Measurements from ENCODE around the gene SORCS2. TPM values are rescaled to one million over a fixed set of nuclear protein-coding genes. Genes with fewer than 3 reads are reported as not detected.

The SORCS2 gene
- total and polyA plus RNA-seq, 7 donors = 0.18 to 1.5 (median 0.36) TPM

DNA sequence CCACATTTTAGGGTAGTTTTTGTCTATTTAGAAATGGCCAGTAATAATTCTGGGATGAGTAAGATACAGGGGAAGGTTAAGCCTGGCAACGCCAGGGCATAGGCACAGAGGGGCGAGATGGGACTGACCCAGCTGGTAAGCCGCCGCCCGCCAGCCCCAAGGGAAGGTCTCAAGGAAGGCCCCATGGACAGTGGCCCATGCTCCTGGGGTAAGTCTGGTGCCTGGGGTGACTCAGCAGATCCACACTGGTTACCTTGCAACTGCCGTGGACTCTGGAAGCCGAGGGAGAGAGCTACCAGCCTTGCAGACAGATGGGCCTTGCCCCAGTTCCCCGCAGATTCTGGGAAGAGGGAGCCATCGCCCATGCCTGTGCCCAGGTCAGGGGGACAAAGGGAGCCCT lies 567.9 kb downstream of the SORCS2 start:
- ATAC-seq (no peak), DNase-seq (peak in 1 of 2 donors; percentile 36)
- Histone ChIP-seq H3K4me1 (peaks cover 8% of the 10 kb centered on the region), H3K27ac (no peak overlapping the region), H3K36me3 (ENCODE audit: insufficient read depth in 1 of 2, low read depth in 1 of 2) (peaks cover 0 to 13% of the 10 kb centered on the region in 2 donors), H3K9me3 (no peaks in the 10 kb centered on the region), H3K27me3 (ENCODE audit: insufficient read depth in 3 of 3, low read length in 2 of 3) (no peaks in the 10 kb centered on the region), H3K4me3 (no peak overlapping the region)
- 80 to 86% (median 84%) methylated on average over 9 of the region's 9 CpGs for WGBS, 3 donors
- intact Hi-C loops (cut with DNase I) = loop anchor here in 1 of 2 donors (5.0 kb wide), 1 partner anchor 42 kb away; no protein-coding TSS in a partner anchor
- no peak for TF ChIP-seq CTCF (IDR thresholded peaks at IDR 0.05)

DNA sequence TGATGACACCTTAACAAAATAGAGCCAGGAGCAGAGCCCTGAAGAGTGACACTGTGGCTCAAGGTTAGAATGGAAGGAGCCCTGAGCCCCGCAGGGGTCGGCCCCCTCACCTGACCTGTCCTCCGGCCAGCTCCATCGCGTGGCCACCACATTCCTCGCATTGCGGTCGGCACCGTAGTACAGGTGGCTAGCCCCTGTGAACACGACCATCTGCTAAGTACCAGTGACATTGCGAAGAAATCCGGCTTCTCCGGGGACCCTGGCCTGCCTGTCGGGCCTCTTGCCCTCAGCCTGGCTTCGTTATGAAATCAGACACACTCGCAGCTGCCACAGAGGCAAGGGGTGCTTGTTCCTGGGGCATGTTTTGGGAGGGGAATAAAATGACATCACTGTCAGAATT lies 568.4 kb downstream of the SORCS2 start:
- Histone ChIP-seq H3K27ac (no peak overlapping the region), H3K4me1 (peaks cover 8% of the 10 kb centered on the region), H3K27me3 (ENCODE audit: insufficient read depth in 3 of 3, low read length in 2 of 3) (no peaks in the 10 kb centered on the region), H3K4me3 (no peak overlapping the region), H3K9me3 (no peaks in the 10 kb centered on the region), H3K36me3 (ENCODE audit: insufficient read depth in 1 of 2, low read depth in 1 of 2) (peaks cover 0 to 15% of the 10 kb centered on the region in 2 donors)
- no peak for TF ChIP-seq CTCF (IDR thresholded peaks at IDR 0.05)
- peak in 1 of 2 donors; percentile 44 for DNase-seq
- ATAC-seq = no peak
- intact Hi-C loops (cut with DNase I) = loop anchor here in 1 of 2 donors (5.0 kb wide), 1 partner anchor 42 kb away; no protein-coding TSS in a partner anchor
- 81 to 86% (median 83%) methylated on average over 16 of the region's 16 CpGs for WGBS, 3 donors

DNA sequence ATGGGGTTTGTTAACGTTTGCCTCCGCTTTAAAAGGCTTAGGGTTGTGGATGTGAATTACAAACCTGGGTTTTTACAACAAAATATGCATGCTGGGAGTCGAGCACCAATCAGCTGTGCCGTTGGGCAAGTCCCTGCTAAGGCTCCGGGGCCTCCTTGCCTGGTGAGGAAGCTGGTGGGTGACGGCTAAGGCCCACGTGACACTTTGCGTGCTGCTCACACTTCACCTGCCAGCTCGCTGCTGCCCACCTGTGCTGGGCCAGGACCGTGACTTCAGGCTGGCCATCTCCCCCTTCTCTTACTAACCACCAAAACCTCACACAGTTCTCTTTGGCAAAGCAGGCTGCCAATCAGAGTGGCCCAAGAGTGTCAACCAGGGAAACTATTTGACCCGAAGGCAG lies 569.0 kb downstream of the SORCS2 start:
- ATAC-seq (no peak), DNase-seq (peak in 1 of 2 donors; percentile 52)
- Histone ChIP-seq H3K36me3 (ENCODE audit: insufficient read depth in 1 of 2, low read depth in 1 of 2) (peaks cover 0 to 21% of the 10 kb centered on the region in 2 donors), H3K4me3 (no peak overlapping the region), H3K27me3 (ENCODE audit: insufficient read depth in 3 of 3, low read length in 2 of 3) (no peaks in the 10 kb centered on the region), H3K9me3 (no peaks in the 10 kb centered on the region), H3K4me1 (peaks cover 8% of the 10 kb centered on the region), H3K27ac (no peak overlapping the region)
- TF ChIP-seq CTCF (IDR thresholded peaks at IDR 0.05) = no peak
- 90 to 95% (median 92%) methylated on average over 11 of the region's 11 CpGs for WGBS, 3 donors
- intact Hi-C loops (cut with DNase I) = loop anchor here in 1 of 2 donors (5.0 kb wide), 1 partner anchor 41 kb away; no protein-coding TSS in a partner anchor

- ATAC-seq (peak; percentile 73 to 88 (median 81)), DNase-seq (peak; percentile 81 to 89)
- TF ChIP-seq CTCF (IDR thresholded peaks at IDR 0.05) = peak; percentile 66
- intact Hi-C loops (cut with DNase I) = loop anchor here in 1 of 2 donors (5.0 kb wide), 1 partner anchor 41 kb away; no protein-coding TSS in a partner anchor
- Histone ChIP-seq H3K4me3 (no peak overlapping the region), H3K27ac (no peak overlapping the region), H3K9me3 (no peaks in the 10 kb centered on the region), H3K4me1 (peaks cover 8% of the 10 kb centered on the region), H3K27me3 (ENCODE audit: insufficient read depth in 3 of 3, low read length in 2 of 3) (no peaks in the 10 kb centered on the region), H3K36me3 (ENCODE audit: insufficient read depth in 1 of 2, low read depth in 1 of 2) (peaks cover 0 to 25% of the 10 kb centered on the region in 2 donors)
- WGBS, 3 donors = 39 to 48% (median 46%) methylated on average over 12 of the region's 12 CpGs
These were observed 569.4 kb downstream of the SORCS2 start for GRCh38 chr4:7761720-7762119.

All from psoas muscle (tissue), 8 donors.